Ectodermal cell (in vitro differentiated cells): ENCODE results near the gene FXYD2.
A peak's percentile ranks its signal among the peaks of the same experiment; 100 is the strongest.
"Not testable (repeated sequence)": the region's sequence is repeated elsewhere in the genome, so short reads cannot be mapped to it uniquely, and the experiment has no call there.

Experiments
- H3K27ac ChIP-seq: 2 replicates; pipeline ENCODE4 v1.7.0; 2013; ENCODE audit warnings: mild to moderate bottlenecking, low read depth, low read length; ENCODE audit not compliant: insufficient read depth, poor library complexity, severe bottlenecking
- H3K27me3 ChIP-seq: 2 replicates; pipeline ENCODE4 v1.7.0; 2013; ENCODE audit warnings: mild to moderate bottlenecking, low read length; ENCODE audit not compliant: insufficient read depth, control insufficient read depth, poor library complexity, severe bottlenecking
- H3K36me3 ChIP-seq: one replicate; pipeline ENCODE4 v1.7.0; 2013; ENCODE audit warnings: low read length; ENCODE audit not compliant: control insufficient read depth, insufficient read depth
- H3K4me1 ChIP-seq: one replicate; pipeline ENCODE4 v1.7.0; 2013; ENCODE audit warnings: low read length; ENCODE audit not compliant: control insufficient read depth, insufficient read depth
- H3K4me3 ChIP-seq: 2 replicates; pipeline ENCODE4 v1.7.0; 2013; ENCODE audit warnings: low read depth, low read length, control low read depth; ENCODE audit not compliant: insufficient read depth
- H3K9me3 ChIP-seq: 2 replicates; pipeline ENCODE4 v1.7.0; 2013; ENCODE audit warnings: mild to moderate bottlenecking, low read length, moderate library complexity; ENCODE audit not compliant: control insufficient read depth
- WGBS, 2 experiments: methylation state at CpG; one replicate each; pipeline ENCODE4 v1.1.7; 2013; ENCODE audit warnings: missing lambda C conversion rate in 2 of 2; 5-methylcytosine and 5-hydroxymethylcytosine counted together

The FXYD2 gene

GRCh38 chr11:117868088-117868487, 43.5 kb upstream of the FXYD2 start:
- H3K4me3 ChIP-seq = no peak overlapping the region
- H3K4me1 ChIP-seq = peaks cover 29% of the 10 kb centered on the region
- WGBS, 2 experiments = 87 to 92% methylated on average over 11 of the region's 11 CpGs
- no peaks in the 10 kb centered on the region for H3K36me3 ChIP-seq
- no peaks in the 10 kb centered on the region for H3K27me3 ChIP-seq
- no peak overlapping the region for H3K27ac ChIP-seq
- no peaks in the 10 kb centered on the region for H3K9me3 ChIP-seq

GRCh38 chr11:117866526-117866925, 42.0 kb upstream of the FXYD2 start:
- Histone ChIP-seq H3K4me1 (peaks cover 33% of the 10 kb centered on the region), H3K4me3 (no peak overlapping the region), H3K27ac (no peak overlapping the region), H3K36me3 (no peaks in the 10 kb centered on the region), H3K9me3 (no peaks in the 10 kb centered on the region), H3K27me3 (no peaks in the 10 kb centered on the region)
- WGBS, 2 experiments = 89 to 91% methylated on average over 4 to 5 of the region's 5 CpGs

GRCh38 chr11:117865546-117865945, 41.0 kb upstream of the FXYD2 start:
- H3K27me3 ChIP-seq, H3K27ac ChIP-seq, H3K36me3 ChIP-seq, H3K4me3 ChIP-seq, H3K9me3 ChIP-seq: not testable (repeated sequence)
- peaks cover 31% of the 10 kb centered on the region for H3K4me1 ChIP-seq
- WGBS, 2 experiments = 95% methylated on average over 13 of the region's 13 CpGs

- peaks cover 15% of the 10 kb centered on the region for H3K4me1 ChIP-seq
- no peaks in the 10 kb centered on the region for H3K9me3 ChIP-seq
- H3K27me3 ChIP-seq = no peaks in the 10 kb centered on the region
- WGBS, 2 experiments = 89 to 100% methylated on average over 1 of the region's 1 CpG
- H3K4me3 ChIP-seq = no peak overlapping the region
- H3K36me3 ChIP-seq = no peaks in the 10 kb centered on the region
- H3K27ac ChIP-seq = no peak overlapping the region
Measured at GRCh38 chr11:117863383-117863782, 38.8 kb upstream of the FXYD2 start.

- WGBS, 2 experiments = 92 to 100% methylated on average over 1 of the region's 1 CpG
- H3K27me3 ChIP-seq = no peaks in the 10 kb centered on the region
Measured at GRCh38 chr11:117862753-117863152, 38.2 kb upstream of the FXYD2 start.

GRCh38 chr11:117862019-117862725, 37.6 kb upstream of the FXYD2 start:
- 85 to 88% methylated on average over 12 of the region's 12 CpGs for WGBS, 2 experiments
- Histone ChIP-seq H3K27me3 (no peaks in the 10 kb centered on the region), H3K4me3 (no peak overlapping the region), H3K36me3 (no peaks in the 10 kb centered on the region), H3K27ac (peak overlapping the region; percentile 47), H3K9me3 (no peaks in the 10 kb centered on the region), H3K4me1 (peaks cover 15% of the 10 kb centered on the region)

More at GRCh38 chr11:117862753-117863152, 38.2 kb upstream of the FXYD2 start:
- H3K9me3 ChIP-seq = no peaks in the 10 kb centered on the region
- peaks cover 15% of the 10 kb centered on the region for H3K4me1 ChIP-seq
- no peak overlapping the region for H3K4me3 ChIP-seq
- no peaks in the 10 kb centered on the region for H3K36me3 ChIP-seq
- no peak overlapping the region for H3K27ac ChIP-seq

GRCh38 chr11:117861151-117862018, 36.8 kb upstream of the FXYD2 start:
- H3K9me3 ChIP-seq = no peaks in the 10 kb centered on the region
- H3K36me3 ChIP-seq = no peaks in the 10 kb centered on the region
- peak overlapping the region; percentile 47 for H3K27ac ChIP-seq
- no peaks in the 10 kb centered on the region for H3K27me3 ChIP-seq
- H3K4me3 ChIP-seq = no peak overlapping the region
- WGBS, 2 experiments = 20 to 28% methylated on average over 13 of the region's 13 CpGs
- H3K4me1 ChIP-seq = peaks cover 15% of the 10 kb centered on the region

- H3K4me3 ChIP-seq = no peak overlapping the region
- no peak overlapping the region for H3K27ac ChIP-seq
- no peaks in the 10 kb centered on the region for H3K9me3 ChIP-seq
- H3K4me1 ChIP-seq = peaks cover 21% of the 10 kb centered on the region
- 89% methylated on average over 6 of the region's 6 CpGs for WGBS, 2 experiments
- H3K27me3 ChIP-seq = no peaks in the 10 kb centered on the region
- H3K36me3 ChIP-seq = no peaks in the 10 kb centered on the region
Measured at GRCh38 chr11:117860139-117860538, 35.6 kb upstream of the FXYD2 start.

- 85 to 86% methylated on average over 9 of the region's 9 CpGs for WGBS, 2 experiments
- no peaks in the 10 kb centered on the region for H3K27me3 ChIP-seq
- H3K4me3 ChIP-seq = no peak overlapping the region
Measured at GRCh38 chr11:117859488-117860112, 35.1 kb upstream of the FXYD2 start.

GRCh38 chr11:117859061-117859460, 34.5 kb upstream of the FXYD2 start:
- WGBS, 2 experiments = 91 to 92% methylated on average over 10 of the region's 10 CpGs
- Histone ChIP-seq H3K36me3 (no peaks in the 10 kb centered on the region), H3K9me3 (no peaks in the 10 kb centered on the region), H3K4me1 (peaks cover 21% of the 10 kb centered on the region), H3K4me3 (no peak overlapping the region), H3K27me3 (no peaks in the 10 kb centered on the region), H3K27ac (no peak overlapping the region)

More at GRCh38 chr11:117859488-117860112, 35.1 kb upstream of the FXYD2 start:
- peaks cover 21% of the 10 kb centered on the region for H3K4me1 ChIP-seq
- no peaks in the 10 kb centered on the region for H3K9me3 ChIP-seq
- no peaks in the 10 kb centered on the region for H3K36me3 ChIP-seq
- no peak overlapping the region for H3K27ac ChIP-seq
